Epidermal melanocyte (primary cell): ENCODE data around the gene CDK4.
A peak's percentile ranks its signal among the peaks of the same experiment; 100 is the strongest.
"Not testable (repeated sequence)": the region's sequence is repeated elsewhere in the genome, so short reads cannot be mapped to it uniquely, and the experiment has no call there.

Source experiments
- DNase-seq: peaks from one replicate; pipeline ENCODE4 v3.0.0; 2011; ENCODE audit warnings: low spot score; ENCODE audit not compliant: insufficient read length

The CDK4 gene

GRCh38 chr12:57726151-57726883 is 25.8 kb downstream of the CDK4 start:
- DNase-seq, result peak; percentile 78

- DNase-seq, result no peak
Measured at GRCh38 chr12:57725851-57726150, 26.3 kb downstream of the CDK4 start.

- DNase-seq, result no peak
Measured at GRCh38 chr12:57724936-57725740, 27.0 kb downstream of the CDK4 start.

GRCh38 chr12:57724003-57724935 is 27.8 kb downstream of the CDK4 start:
- no peak for DNase-seq

- DNase-seq, result no peak
Measured at GRCh38 chr12:57723630-57723962, 28.5 kb downstream of the CDK4 start.

GRCh38 chr12:57722716-57723629 is 29.1 kb downstream of the CDK4 start:
- DNase-seq, result no peak

GRCh38 chr12:57721846-57722608 is 30.1 kb downstream of the CDK4 start:
- not testable (repeated sequence) for DNase-seq

- no peak for DNase-seq
Measured at GRCh38 chr12:57720606-57721595, 31.2 kb downstream of the CDK4 start.

GRCh38 chr12:57719777-57720605 is 32.1 kb downstream of the CDK4 start:
- DNase-seq, result no peak

- DNase-seq, result no peak
Measured at GRCh38 chr12:57718641-57719528, 33.2 kb downstream of the CDK4 start.

- DNase-seq, result no peak
Measured at GRCh38 chr12:57717846-57718640, 34.1 kb downstream of the CDK4 start.

- no peak for DNase-seq
Measured at GRCh38 chr12:57717131-57717530, 35.0 kb downstream of the CDK4 start.

GRCh38 chr12:57716305-57716704 is 35.8 kb downstream of the CDK4 start:
- no peak for DNase-seq

GRCh38 chr12:57715786-57716185 is 36.3 kb downstream of the CDK4 start:
- DNase-seq, result no peak

GRCh38 chr12:57715036-57715748 is 36.9 kb downstream of the CDK4 start:
- DNase-seq, result not testable (repeated sequence)

GRCh38 chr12:57713209-57713608 is 38.9 kb downstream of the CDK4 start:
- no peak for DNase-seq
